ENCODE results near the gene MEGF6. TPM values are rescaled to one million over a fixed set of nuclear protein-coding genes. Genes with fewer than 3 reads are reported as not detected.

The MEGF6 gene
- total RNA-seq, 1 donor from 2014 or later = 9.5 TPM

- no peak for DNase-seq
- no peak overlapping the region for H3K4me3 ChIP-seq
- no peak overlapping the region for H3K27ac ChIP-seq (replicated peaks)
- TF ChIP-seq CTCF (IDR thresholded peaks at IDR 0.05; ENCODE audit: borderline replicate concordance) = peak; percentile 93
- no peaks in the 10 kb centered on the region for H3K36me3 ChIP-seq
- peaks cover 5% of the 10 kb centered on the region for H3K4me1 ChIP-seq
- H3K9me3 ChIP-seq (replicated peaks) = no peaks in the 10 kb centered on the region
- intact Hi-C loops (cut with micrococcal nuclease) = loop anchor here (5.0 kb wide), 1 partner anchor 57 kb away; no protein-coding TSS in a partner anchor
- peaks cover 21% of the 10 kb centered on the region for H3K27me3 ChIP-seq (ENCODE audit: low read depth)
These were observed 46.1 kb downstream of the MEGF6 start for GRCh38 chr1:3564921-3565831.

GRCh38 chr1:3563610-3564009, 47.7 kb downstream of the MEGF6 start:
- H3K36me3 ChIP-seq = no peaks in the 10 kb centered on the region
- peaks cover 21% of the 10 kb centered on the region for H3K27me3 ChIP-seq (ENCODE audit: low read depth)
- no peak overlapping the region for H3K4me3 ChIP-seq
- no peaks in the 10 kb centered on the region for H3K9me3 ChIP-seq (replicated peaks)
- H3K27ac ChIP-seq (replicated peaks) = no peak overlapping the region
- TF ChIP-seq CTCF (IDR thresholded peaks at IDR 0.05; ENCODE audit: borderline replicate concordance) = no peak
- peaks cover 3% of the 10 kb centered on the region for H3K4me1 ChIP-seq
- DNase-seq = no peak
- intact Hi-C loops (cut with micrococcal nuclease) = no loop called here

GRCh38 chr1:3563125-3563524, 48.2 kb downstream of the MEGF6 start:
- Histone ChIP-seq H3K4me3 (no peak overlapping the region), H3K4me1 (no peaks in the 10 kb centered on the region), H3K9me3 (replicated peaks) (no peaks in the 10 kb centered on the region), H3K27ac (replicated peaks) (no peak overlapping the region), H3K36me3 (no peaks in the 10 kb centered on the region), H3K27me3 (ENCODE audit: low read depth) (peaks cover 21% of the 10 kb centered on the region)
- TF ChIP-seq CTCF (IDR thresholded peaks at IDR 0.05; ENCODE audit: borderline replicate concordance) = no peak
- DNase-seq = no peak
- intact Hi-C loops (cut with micrococcal nuclease) = no loop called here

GRCh38 chr1:3562712-3563111, 48.6 kb downstream of the MEGF6 start:
- no peak for DNase-seq
- H3K4me1 ChIP-seq = no peaks in the 10 kb centered on the region
- TF ChIP-seq CTCF (IDR thresholded peaks at IDR 0.05; ENCODE audit: borderline replicate concordance) = no peak
- no peaks in the 10 kb centered on the region for H3K36me3 ChIP-seq
- H3K27me3 ChIP-seq (ENCODE audit: low read depth) = peaks cover 21% of the 10 kb centered on the region
- no peaks in the 10 kb centered on the region for H3K9me3 ChIP-seq (replicated peaks)
- H3K4me3 ChIP-seq = no peak overlapping the region
- no peak overlapping the region for H3K27ac ChIP-seq (replicated peaks)
- intact Hi-C loops (cut with micrococcal nuclease) = no loop called here

GRCh38 chr1:3561702-3562101, 49.6 kb downstream of the MEGF6 start:
- no peak for DNase-seq
- Histone ChIP-seq H3K27ac (replicated peaks) (no peak overlapping the region), H3K36me3 (no peaks in the 10 kb centered on the region), H3K4me3 (no peak overlapping the region), H3K9me3 (replicated peaks) (no peaks in the 10 kb centered on the region), H3K4me1 (no peaks in the 10 kb centered on the region), H3K27me3 (ENCODE audit: low read depth) (peaks cover 21% of the 10 kb centered on the region)
- no peak for TF ChIP-seq CTCF (IDR thresholded peaks at IDR 0.05; ENCODE audit: borderline replicate concordance)
- intact Hi-C loops (cut with micrococcal nuclease) = no loop called here
